ENCODE results near the gene MISP3. TPM values are rescaled to one million over a fixed set of nuclear protein-coding genes. Genes with fewer than 3 reads are reported as not detected.

MISP3 gene
- total RNA-seq, 4 donors from 2014 or later: 0.55 to 23.8 (median 2.0) TPM; not detected in 1

- peak; percentile 32 to 61 for TF ChIP-seq POLR2A (IDR thresholded peaks at IDR 0.05)
- TF ChIP-seq, protein P1, sequence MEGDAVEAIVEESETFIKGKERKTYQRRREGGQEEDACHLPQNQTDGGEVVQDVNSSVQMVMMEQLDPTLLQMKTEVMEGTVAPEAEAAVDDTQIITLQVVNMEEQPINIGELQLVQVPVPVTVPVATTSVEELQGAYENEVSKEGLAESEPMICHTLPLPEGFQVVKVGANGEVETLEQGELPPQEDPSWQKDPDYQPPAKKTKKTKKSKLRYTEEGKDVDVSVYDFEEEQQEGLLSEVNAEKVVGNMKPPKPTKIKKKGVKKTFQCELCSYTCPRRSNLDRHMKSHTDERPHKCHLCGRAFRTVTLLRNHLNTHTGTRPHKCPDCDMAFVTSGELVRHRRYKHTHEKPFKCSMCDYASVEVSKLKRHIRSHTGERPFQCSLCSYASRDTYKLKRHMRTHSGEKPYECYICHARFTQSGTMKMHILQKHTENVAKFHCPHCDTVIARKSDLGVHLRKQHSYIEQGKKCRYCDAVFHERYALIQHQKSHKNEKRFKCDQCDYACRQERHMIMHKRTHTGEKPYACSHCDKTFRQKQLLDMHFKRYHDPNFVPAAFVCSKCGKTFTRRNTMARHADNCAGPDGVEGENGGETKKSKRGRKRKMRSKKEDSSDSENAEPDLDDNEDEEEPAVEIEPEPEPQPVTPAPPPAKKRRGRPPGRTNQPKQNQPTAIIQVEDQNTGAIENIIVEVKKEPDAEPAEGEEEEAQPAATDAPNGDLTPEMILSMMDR (IDR thresholded peaks at IDR 0.05): peak in 1 of 4 experiments; percentile 1
- intact Hi-C loops (cut with DNase I; ENCODE audit: low total_unique reads): no loop called here
- Histone ChIP-seq H3K27me3 (no peaks in the 10 kb centered on the region), H3K4me3 (peak overlapping the region; percentile 34 to 54), H3K4me1 (peaks cover 9 to 22% of the 10 kb centered on the region in 2 donors), H3K9me3 (no peaks in the 10 kb centered on the region), H3K27ac (peak overlapping the region; percentile 93 to 100), H3K36me3 (no peaks in the 10 kb centered on the region)
- DNase-seq: peak; percentile 87 to 91
Measured at GRCh38 chr19:14118165-14119051, 45.8 kb downstream of the MISP3 start.

DNA sequence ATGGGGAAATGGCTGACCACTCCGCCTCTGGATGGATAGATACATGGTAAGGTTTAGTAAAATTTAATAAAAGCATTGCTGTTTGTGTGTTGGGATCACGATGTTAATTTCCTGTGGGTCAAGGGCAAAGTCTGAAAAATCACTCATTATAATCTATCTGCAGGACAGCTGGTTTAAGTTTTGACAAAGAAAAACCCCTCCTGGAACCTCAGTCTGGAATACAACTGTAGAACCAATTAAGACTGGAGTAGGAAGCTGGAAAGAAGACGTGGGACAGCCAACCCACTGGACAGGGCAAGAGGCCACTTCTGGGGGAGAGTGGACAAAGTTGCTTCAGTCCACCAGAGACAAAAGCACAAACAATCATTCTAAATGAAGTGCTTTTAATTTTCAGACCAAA lies 46.6 kb downstream of the MISP3 start:
- DNase-seq: no peak
- Histone ChIP-seq H3K27me3 (no peaks in the 10 kb centered on the region), H3K27ac (peak overlapping the region; percentile 93 to 100), H3K4me1 (peaks cover 8 to 15% of the 10 kb centered on the region in 2 donors), H3K9me3 (no peaks in the 10 kb centered on the region), H3K36me3 (no peaks in the 10 kb centered on the region), H3K4me3 (peak overlapping the region; percentile 34 to 54)
- TF ChIP-seq, protein P1 (IDR thresholded peaks at IDR 0.05): no peak
- no peak for TF ChIP-seq POLR2A (IDR thresholded peaks at IDR 0.05)
- intact Hi-C loops (cut with DNase I; ENCODE audit: low total_unique reads): no loop called here

GRCh38 chr19:14119644-14120496 lies 47.3 kb downstream of the MISP3 start:
- DNase-seq: no peak
- Histone ChIP-seq H3K36me3 (no peaks in the 10 kb centered on the region), H3K9me3 (no peaks in the 10 kb centered on the region), H3K27me3 (no peaks in the 10 kb centered on the region), H3K4me1 (peaks cover 8 to 14% of the 10 kb centered on the region in 2 donors), H3K27ac (peak overlapping the region; percentile 93 to 100), H3K4me3 (no peak overlapping the region)
- TF ChIP-seq, protein P1 (IDR thresholded peaks at IDR 0.05): no peak
- no peak for TF ChIP-seq POLR2A (IDR thresholded peaks at IDR 0.05)
- intact Hi-C loops (cut with DNase I; ENCODE audit: low total_unique reads): no loop called here

- Histone ChIP-seq H3K27me3 (no peaks in the 10 kb centered on the region), H3K4me1 (peaks cover 8 to 14% of the 10 kb centered on the region in 2 donors), H3K9me3 (no peaks in the 10 kb centered on the region), H3K36me3 (no peaks in the 10 kb centered on the region), H3K27ac (peak overlapping the region; percentile 93 to 100), H3K4me3 (no peak overlapping the region)
- intact Hi-C loops (cut with DNase I; ENCODE audit: low total_unique reads): no loop called here
- DNase-seq: no peak
- no peak for TF ChIP-seq POLR2A (IDR thresholded peaks at IDR 0.05)
- TF ChIP-seq, protein P1 (IDR thresholded peaks at IDR 0.05): no peak
Measured at GRCh38 chr19:14120497-14120780, 47.9 kb downstream of the MISP3 start.

DNA sequence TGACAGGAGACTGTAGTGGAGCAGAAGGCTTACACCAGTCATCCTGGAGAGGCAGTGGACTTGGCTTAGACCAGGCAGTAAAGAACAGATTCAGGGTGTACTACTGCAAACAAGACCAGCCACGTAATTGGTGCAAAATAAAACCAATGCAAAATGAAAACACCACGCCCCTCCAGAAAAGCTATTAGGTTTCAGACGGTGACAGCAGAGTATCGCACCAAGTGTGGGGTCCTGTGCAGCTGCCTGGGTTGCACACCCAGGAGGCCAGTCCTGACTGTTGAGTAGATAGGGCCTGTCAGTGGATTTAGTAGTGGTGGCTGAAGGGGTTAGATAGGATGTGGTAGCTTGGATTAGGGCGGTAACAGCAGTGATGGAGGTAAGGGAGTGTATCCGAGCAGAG lies 50.3 kb downstream of the MISP3 start:
- H3K36me3 ChIP-seq: no peaks in the 10 kb centered on the region
- no peaks in the 10 kb centered on the region for H3K27me3 ChIP-seq
- no peaks in the 10 kb centered on the region for H3K9me3 ChIP-seq
- no peak for TF ChIP-seq POLR2A (IDR thresholded peaks at IDR 0.05)
- TF ChIP-seq, protein P1 (IDR thresholded peaks at IDR 0.05): no peak
- H3K27ac ChIP-seq: no peak overlapping the region
- no peak overlapping the region for H3K4me3 ChIP-seq
- DNase-seq: no peak
- intact Hi-C loops (cut with DNase I; ENCODE audit: low total_unique reads): no loop called here
- H3K4me1 ChIP-seq: peaks cover 6 to 9% of the 10 kb centered on the region in 2 donors

Data from uterus (tissue), 4 donors.